Fibroblast of mammary gland (primary cell): ENCODE measurements around the gene C18orf54.
A peak's percentile ranks its signal among the peaks of the same experiment; 100 is the strongest.

Experiments
- DNase-seq: peaks from one replicate; pipeline ENCODE4 v3.0.0-alpha.2; 2010; ENCODE audit warnings: low read depth
- H3K4me3 ChIP-seq: 2 replicates; pipeline ENCODE4 v1.5.1; 2011; ENCODE audit warnings: low read depth, mild to moderate bottlenecking, low read length, moderate library complexity; ENCODE audit not compliant: control insufficient read depth
- TF ChIP-seq, protein P1 (sequence below): conservative IDR thresholded peaks from 2 replicates; pipeline ENCODE4 v1.5.1; 2011; ENCODE audit warnings: low read depth, low read length, inconsistent platforms; ENCODE audit not compliant: control insufficient read depth, insufficient read depth

Gene C18orf54

DNA sequence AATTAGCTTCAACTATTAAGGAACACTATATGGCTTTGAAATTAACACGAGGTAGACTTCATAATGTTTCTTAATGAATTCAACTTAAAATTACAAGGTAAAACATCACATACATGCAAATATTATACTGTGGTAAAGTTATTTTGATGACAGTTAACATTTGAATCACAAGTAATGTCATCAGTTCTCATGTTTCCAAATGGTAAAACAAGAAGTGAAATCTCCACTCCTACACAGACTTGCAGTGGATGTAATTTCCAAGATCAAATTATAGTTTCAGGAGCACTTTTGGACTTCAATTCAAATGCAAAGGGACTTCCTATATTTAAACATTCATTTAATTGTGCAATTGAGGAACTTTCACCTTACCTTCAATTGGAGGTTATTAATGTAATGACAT, 39.1 kb downstream of the C18orf54 start:
- no peak overlapping the region for H3K4me3 ChIP-seq
- TF ChIP-seq, protein P1, sequence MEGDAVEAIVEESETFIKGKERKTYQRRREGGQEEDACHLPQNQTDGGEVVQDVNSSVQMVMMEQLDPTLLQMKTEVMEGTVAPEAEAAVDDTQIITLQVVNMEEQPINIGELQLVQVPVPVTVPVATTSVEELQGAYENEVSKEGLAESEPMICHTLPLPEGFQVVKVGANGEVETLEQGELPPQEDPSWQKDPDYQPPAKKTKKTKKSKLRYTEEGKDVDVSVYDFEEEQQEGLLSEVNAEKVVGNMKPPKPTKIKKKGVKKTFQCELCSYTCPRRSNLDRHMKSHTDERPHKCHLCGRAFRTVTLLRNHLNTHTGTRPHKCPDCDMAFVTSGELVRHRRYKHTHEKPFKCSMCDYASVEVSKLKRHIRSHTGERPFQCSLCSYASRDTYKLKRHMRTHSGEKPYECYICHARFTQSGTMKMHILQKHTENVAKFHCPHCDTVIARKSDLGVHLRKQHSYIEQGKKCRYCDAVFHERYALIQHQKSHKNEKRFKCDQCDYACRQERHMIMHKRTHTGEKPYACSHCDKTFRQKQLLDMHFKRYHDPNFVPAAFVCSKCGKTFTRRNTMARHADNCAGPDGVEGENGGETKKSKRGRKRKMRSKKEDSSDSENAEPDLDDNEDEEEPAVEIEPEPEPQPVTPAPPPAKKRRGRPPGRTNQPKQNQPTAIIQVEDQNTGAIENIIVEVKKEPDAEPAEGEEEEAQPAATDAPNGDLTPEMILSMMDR = no peak
- no peak for DNase-seq

DNA sequence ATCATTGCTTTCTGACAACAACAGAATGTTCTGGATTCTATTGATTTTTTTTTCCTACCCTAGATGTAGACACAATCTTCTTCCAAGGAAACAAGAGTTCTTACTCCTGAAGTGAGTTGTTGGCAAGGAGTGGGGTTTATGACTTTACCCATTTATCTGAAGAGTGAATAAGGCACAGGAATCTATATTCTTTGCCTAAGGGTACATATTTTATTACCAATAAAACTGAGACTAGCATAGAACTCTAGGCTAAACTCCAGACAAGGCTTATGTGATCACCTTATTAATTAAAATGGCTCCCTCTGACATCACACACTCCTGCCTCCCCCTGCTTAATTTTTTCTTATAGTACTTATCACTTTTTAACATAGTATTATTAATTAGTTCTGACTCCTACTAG, 47.6 kb downstream of the C18orf54 start:
- TF ChIP-seq, protein P1 = no peak
- H3K4me3 ChIP-seq = no peak overlapping the region
- no peak for DNase-seq

DNA sequence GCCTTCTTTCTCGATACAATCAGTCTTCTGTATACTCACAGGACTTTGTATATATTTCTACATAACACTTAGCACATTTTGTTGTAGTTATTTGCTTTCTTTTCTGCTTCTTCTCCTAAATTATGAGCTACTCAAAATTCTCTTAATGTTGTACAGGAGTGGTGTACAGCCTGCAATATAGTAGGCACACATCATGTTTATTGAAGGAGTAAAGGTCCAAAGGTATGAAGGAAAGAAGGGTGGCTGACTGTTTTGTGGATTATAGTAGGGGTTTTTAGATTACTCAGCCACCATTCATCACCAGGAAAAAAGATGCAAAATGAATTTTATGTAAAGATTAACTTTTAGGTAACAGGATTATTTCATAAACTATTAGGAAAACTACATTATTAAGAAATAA, 54.1 kb downstream of the C18orf54 start:
- no peak for DNase-seq
- TF ChIP-seq, protein P1 = no peak
- no peak overlapping the region for H3K4me3 ChIP-seq

DNA sequence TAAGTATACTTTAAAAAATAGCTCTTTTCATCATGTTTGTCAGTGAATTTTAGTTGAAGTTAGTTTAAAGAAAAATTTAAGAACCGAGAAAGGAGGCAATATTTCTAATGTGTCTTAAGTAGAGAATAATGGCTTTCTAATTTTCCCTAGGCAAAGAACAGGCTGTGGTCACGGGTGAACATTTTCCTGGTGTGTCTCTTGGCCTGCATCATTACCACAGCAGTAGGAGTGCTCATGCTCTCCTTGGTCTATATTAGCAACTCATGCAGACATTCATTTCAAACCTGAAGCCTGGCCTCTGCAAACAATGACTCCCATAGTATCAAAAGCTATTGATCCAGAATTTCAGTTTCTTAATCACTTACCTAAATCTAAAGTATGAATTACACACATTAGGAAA, 57.4 kb downstream of the C18orf54 start:
- DNase-seq = no peak
- TF ChIP-seq, protein P1 = no peak

DNA sequence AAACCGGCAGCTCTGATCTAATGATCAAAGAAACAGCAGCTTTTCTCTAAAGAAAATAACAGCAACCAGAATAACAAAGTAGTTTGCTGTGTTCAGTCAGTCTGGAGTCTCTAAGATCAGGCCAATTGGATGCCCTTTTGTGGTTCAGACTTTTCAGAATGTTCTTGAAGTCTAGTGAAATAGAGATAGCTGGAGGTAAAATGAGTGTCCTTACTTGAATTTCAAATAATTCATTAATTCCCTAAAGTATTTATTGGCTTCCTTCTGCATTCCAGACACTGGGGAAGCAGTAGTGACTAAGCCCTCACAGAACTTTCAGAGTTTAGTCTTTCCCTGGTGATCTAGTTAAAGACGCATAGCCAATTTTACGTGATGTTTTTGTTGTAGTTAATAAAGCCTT, 58.7 kb downstream of the C18orf54 start:
- H3K4me3 ChIP-seq = no peak overlapping the region
- peak; percentile 90 for DNase-seq
- TF ChIP-seq, protein P1 = no peak

More for the DNA sequence above, 57.4 kb downstream of the C18orf54 start:
- no peak overlapping the region for H3K4me3 ChIP-seq

DNA sequence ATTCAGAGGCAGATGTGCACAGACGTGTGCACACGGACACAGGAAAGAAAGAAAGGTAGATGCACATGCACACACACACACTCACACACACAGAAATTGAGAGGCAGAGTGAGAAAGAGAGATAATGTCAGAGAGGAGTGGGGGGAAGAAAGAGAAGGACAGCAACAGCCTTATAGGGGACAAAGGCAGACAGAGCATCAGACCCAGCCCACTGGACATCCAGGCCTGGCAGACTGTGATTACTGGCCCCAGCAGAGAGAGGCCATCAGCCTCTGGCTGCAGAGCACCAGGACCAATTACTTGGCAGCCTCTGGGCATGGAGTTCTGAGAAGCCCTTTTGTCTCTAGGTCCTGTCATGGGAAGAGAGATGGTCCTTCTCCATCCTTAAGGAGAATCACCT, 66.1 kb downstream of the C18orf54 start:
- no peak overlapping the region for H3K4me3 ChIP-seq
- TF ChIP-seq, protein P1 = no peak
- no peak for DNase-seq

DNA sequence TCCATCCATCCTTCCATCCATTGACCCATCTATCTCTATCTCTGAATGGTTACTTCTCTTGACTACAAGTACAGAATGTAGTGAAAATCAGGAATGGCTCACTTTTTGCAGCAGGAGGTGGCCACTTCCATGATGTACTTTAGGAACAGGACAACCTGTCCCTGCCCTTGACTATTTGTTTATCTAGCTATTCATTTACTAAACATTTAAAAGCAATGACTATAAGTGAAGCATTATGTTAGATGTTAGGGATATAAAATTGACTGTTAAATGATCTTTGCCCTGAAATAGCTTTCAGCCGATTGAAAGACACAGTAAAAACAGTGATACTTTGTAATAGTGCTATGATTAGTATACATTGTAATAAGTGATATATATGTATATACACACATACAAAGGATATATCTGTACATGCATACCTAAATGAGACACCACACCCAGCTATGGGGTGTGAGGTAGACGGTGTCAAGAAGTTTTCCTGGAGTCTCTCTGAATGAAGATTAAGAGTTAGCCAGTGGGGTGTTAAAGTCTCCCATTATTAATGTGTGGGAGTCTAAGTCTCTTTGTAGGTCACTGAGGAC, 68.5 kb downstream of the C18orf54 start:
- TF ChIP-seq, protein P1 = no peak
- DNase-seq = no peak
- H3K4me3 ChIP-seq = no peak overlapping the region
